Subcutaneous adipose tissue (tissue), 4 donors: ENCODE data around the gene TLR9. TPM values are rescaled to one million over a fixed set of nuclear protein-coding genes. Genes with fewer than 3 reads are reported as not detected.

Experiments
- CTCF ChIP-seq: fragments of 450-650 bp; IDR thresholded peaks from one replicate; pipeline ENCODE4 v1.5.1; 2016; ENCODE audit warnings: low read depth, mild to moderate bottlenecking, control low read depth, antibody characterized with exemption, moderate library complexity
- total RNA-seq, 4 donors: library from RNA; depleted of rRNA; stranded (reverse); fragments of >200 nt; gene quantifications; one replicate each; pipeline ENCODE4 v1.1.0, GENCODE V29; 2016

Gene TLR9
- total RNA-seq, 4 donors from 2014 or later: not detected

GRCh38 chr3:52200981-52201679, 24.3 kb downstream of the TLR9 start:
- TF ChIP-seq CTCF: no peak

- TF ChIP-seq CTCF: no peak
These were observed 26.5 kb downstream of the TLR9 start for GRCh38 chr3:52198643-52199608.

GRCh38 chr3:52197842-52198625, 27.4 kb downstream of the TLR9 start, which contains the start of gene ALAS1:
TSS of gene ALAS1 (plus strand) at chr3:52198160. CDS start at chr3:52199242, 1,082 bp downstream.
- TF ChIP-seq CTCF: no peak

DNA sequence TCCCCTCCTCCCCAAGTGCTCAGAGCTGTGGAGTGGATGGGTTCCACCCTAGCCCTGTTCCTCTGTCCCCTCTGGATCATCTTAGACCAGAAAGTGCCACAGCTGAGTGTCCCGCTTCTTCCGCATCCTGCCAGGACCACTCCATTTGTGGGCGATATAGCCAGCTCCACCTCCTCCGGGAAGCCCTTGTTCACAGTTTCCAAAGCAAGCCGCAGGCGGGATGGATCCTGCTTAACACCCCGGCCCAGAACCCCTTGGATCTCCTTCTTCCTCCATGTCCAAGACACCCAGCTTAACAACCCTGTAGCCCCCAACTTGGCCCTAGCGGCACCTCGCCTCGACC, 28.0 kb downstream of the TLR9 start:
- no peak for TF ChIP-seq CTCF

DNA sequence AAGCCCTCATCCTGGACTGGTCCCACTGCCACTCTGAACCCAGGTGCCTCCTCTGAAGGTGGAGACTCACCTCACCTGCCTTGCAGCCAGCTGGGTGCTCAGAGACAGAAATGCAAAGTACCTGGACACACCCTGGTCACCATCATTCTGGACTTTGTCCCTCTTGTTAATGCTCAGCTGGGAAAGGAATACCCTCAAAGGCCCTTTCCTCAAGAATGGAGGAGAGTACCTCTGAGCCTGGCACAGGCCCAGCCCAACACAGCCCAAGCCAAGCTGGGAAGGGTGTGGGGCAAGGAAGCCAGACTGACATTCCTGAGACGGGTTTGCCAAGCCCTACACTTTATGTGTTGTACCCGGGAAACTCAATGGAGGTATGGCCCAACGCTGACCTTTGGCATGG, 28.5 kb downstream of the TLR9 start:
- TF ChIP-seq CTCF: no peak

DNA sequence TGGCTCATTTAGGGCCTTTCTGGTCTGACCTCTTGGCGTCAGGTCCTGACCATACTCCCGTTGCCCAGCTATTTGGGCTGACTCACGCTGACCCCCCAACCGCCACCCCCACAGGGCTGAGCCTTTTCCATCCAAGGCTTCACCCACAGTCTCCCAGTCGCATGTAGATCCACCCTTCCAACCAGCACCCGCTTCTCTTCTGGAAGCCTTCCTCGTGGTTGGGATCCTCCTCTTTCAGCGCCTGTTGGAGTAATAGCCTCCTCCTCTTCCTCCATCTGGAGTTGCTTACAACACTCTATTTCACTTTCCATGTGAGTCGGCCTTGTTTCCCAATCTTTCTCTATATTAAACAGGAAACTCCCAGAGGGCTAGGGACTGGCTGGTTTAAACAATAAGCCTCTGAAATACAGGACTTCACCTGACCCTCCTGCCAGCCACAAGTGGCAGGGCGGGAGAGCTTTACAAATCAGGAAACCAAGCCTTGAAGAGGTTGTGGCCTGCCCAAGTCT, 29.6 kb downstream of the TLR9 start:
- TF ChIP-seq CTCF: no peak
